Natural killer cell (primary cell): Measurements from ENCODE around the gene GRID2. TPM values are rescaled to one million over a fixed set of nuclear protein-coding genes. Genes with fewer than 3 reads are reported as not detected.

ENCODE experiments used
- ATAC-seq, 3 donors: fragments of 150-1000 bp in 2 of 3; fragments of 200-7000 bp in 1 of 3; cut with Tn5 transposase; 1 replicate in 1 of 3; 2 replicates in 2 of 3; pipeline ENCODE4 v1.10.0; 2021; ENCODE audit warnings: mild to moderate bottlenecking in 2 of 3, moderate library complexity in 2 of 3
- DNase-seq, 2 donors: peaks; one replicate each; pipeline versions ENCODE4 v3.0.0 to v3.0.0-alpha.2; 2013 to 2021; ENCODE audit warnings: mixed read lengths in 1 of 2
- H3K27ac ChIP-seq: one replicate; pipeline ENCODE4 v1.5.1; 2013; ENCODE audit warnings: mild to moderate bottlenecking, low read length
- H3K27me3 ChIP-seq: one replicate; pipeline ENCODE4 v1.6.1; 2013; ENCODE audit warnings: low read length; ENCODE audit not compliant: control insufficient read depth, insufficient read depth
- H3K36me3 ChIP-seq: one replicate; pipeline ENCODE4 v1.6.1; 2013; ENCODE audit warnings: low read length; ENCODE audit not compliant: control insufficient read depth, insufficient read depth
- H3K4me1 ChIP-seq: one replicate; pipeline ENCODE4 v1.6.1; 2013; ENCODE audit warnings: low read length; ENCODE audit not compliant: control insufficient read depth, insufficient read depth
- H3K4me3 ChIP-seq: one replicate; pipeline ENCODE4 v1.5.1; 2013; ENCODE audit warnings: low read length
- H3K9me3 ChIP-seq: one replicate; pipeline ENCODE4 v1.6.1; 2013; ENCODE audit warnings: low read length; ENCODE audit not compliant: control insufficient read depth, insufficient read depth
- H3K27ac Mint-ChIP-seq, 2 donors: one replicate each; pipeline ENCODE4 v1.8.0; 2022; ENCODE audit warnings: mild to moderate bottlenecking in 2 of 2, mixed read lengths in 2 of 2, moderate library complexity in 1 of 2
- H3K27me3 Mint-ChIP-seq, 2 donors: one replicate each; pipeline ENCODE4 v1.8.0; 2022; ENCODE audit warnings: low read depth in 2 of 2, mixed read lengths in 2 of 2
- H3K36me3 Mint-ChIP-seq: one replicate; pipeline ENCODE4 v1.8.0; 2022; ENCODE audit warnings: mixed read lengths
- H3K4me1 Mint-ChIP-seq, 2 donors: one replicate each; pipeline ENCODE4 v1.8.0; 2022; ENCODE audit warnings: mixed read lengths in 2 of 2
- H3K4me3 Mint-ChIP-seq: one replicate; pipeline ENCODE4 v1.8.0; 2022; ENCODE audit warnings: mild to moderate bottlenecking, moderate library complexity, mixed read lengths
- H3K9me3 Mint-ChIP-seq, 2 donors: one replicate each; pipeline ENCODE4 v1.8.0; 2022; ENCODE audit warnings: mixed read lengths in 2 of 2
- CTCF ChIP-seq: fragments of 200-600 bp; IDR thresholded peaks from one replicate; pipeline ENCODE4 v1.8.0; 2022; ENCODE audit warnings: antibody characterized with exemption
- WGBS: methylation state at CpG from one replicate; pipeline ENCODE4 v1.1.7; 2013; ENCODE audit warnings: missing lambda C conversion rate; ENCODE audit not compliant: insufficient coverage; 5-methylcytosine and 5-hydroxymethylcytosine counted together
- intact Hi-C: fragments of 100-400 bp; cut with micrococcal nuclease; formaldehyde crosslinking; loops from one replicate; pipeline ENCODE4 v1.14.2; 2022
- total RNA-seq, 4 donors: library from RNA; stranded (reverse); fragments of 120-200 nt in 1 of 4; gene quantifications; one replicate each; pipeline versions ENCODE4 v1.2.3 to v1.2.4, GENCODE V29; 2013 to 2022

The GRID2 gene
- total RNA-seq, 3 donors from 2014 or later (not counting 1 experiment from before 2014, with no cell fraction given) = not detected

- Histone ChIP-seq H3K27ac (no peak overlapping the region), H3K4me3 (no peak overlapping the region), H3K4me1 (no peaks in the 10 kb centered on the region), H3K9me3 (no peaks in the 10 kb centered on the region), H3K36me3 (no peaks in the 10 kb centered on the region), H3K27me3 (no peaks in the 10 kb centered on the region)
- DNase-seq (no peak), ATAC-seq (no peak)
- Mint-ChIP-seq H3K36me3 (no peaks in the 10 kb centered on the region), H3K9me3 (peaks cover 3 to 4% of the 10 kb centered on the region in 2 donors), H3K4me3 (no peak overlapping the region), H3K4me1 (no peaks in the 10 kb centered on the region), H3K27me3 (no peaks in the 10 kb centered on the region), H3K27ac (no peak overlapping the region)
- no peak for TF ChIP-seq CTCF
- intact Hi-C loops = no loop called here
- WGBS = 95% methylated on average over 4 of the region's 4 CpGs
Observed at GRCh38 chr4:93203708-93204107, 899.9 kb downstream of the GRID2 start.

- intact Hi-C loops = no loop called here
- DNase-seq (no peak), ATAC-seq (no peak)
- H3K27me3 ChIP-seq = no peaks in the 10 kb centered on the region
- Mint-ChIP-seq H3K9me3 (peaks cover 13% of the 10 kb centered on the region in 2 donors), H3K27me3 (no peaks in the 10 kb centered on the region), H3K4me3 (no peak overlapping the region), H3K36me3 (no peaks in the 10 kb centered on the region), H3K27ac (no peak overlapping the region), H3K4me1 (no peaks in the 10 kb centered on the region)
- 94% methylated on average over 3 of the region's 3 CpGs for WGBS
- no peaks in the 10 kb centered on the region for H3K4me1 ChIP-seq
- H3K27ac ChIP-seq = no peak overlapping the region
- H3K4me3 ChIP-seq = no peak overlapping the region
- no peaks in the 10 kb centered on the region for H3K36me3 ChIP-seq
- no peak for TF ChIP-seq CTCF
- no peaks in the 10 kb centered on the region for H3K9me3 ChIP-seq
Observed at GRCh38 chr4:93212250-93212649, 908.5 kb downstream of the GRID2 start.

GRCh38 chr4:93216646-93217045 is 912.9 kb downstream of the GRID2 start:
- DNase-seq (no peak), ATAC-seq (no peak)
- no peak for TF ChIP-seq CTCF
- H3K4me3 ChIP-seq = no peak overlapping the region
- H3K27ac Mint-ChIP-seq = no peak overlapping the region
- no peaks in the 10 kb centered on the region for H3K36me3 ChIP-seq
- H3K36me3 Mint-ChIP-seq = no peaks in the 10 kb centered on the region
- no peak overlapping the region for H3K27ac ChIP-seq
- 88% methylated on average over 7 of the region's 8 CpGs for WGBS
- H3K4me1 ChIP-seq = no peaks in the 10 kb centered on the region
- no peak overlapping the region for H3K4me3 Mint-ChIP-seq
- no peaks in the 10 kb centered on the region for H3K4me1 Mint-ChIP-seq
- peaks cover 9 to 21% of the 10 kb centered on the region in 2 donors for H3K9me3 Mint-ChIP-seq
- H3K27me3 Mint-ChIP-seq = no peaks in the 10 kb centered on the region
- no peaks in the 10 kb centered on the region for H3K9me3 ChIP-seq
- H3K27me3 ChIP-seq = no peaks in the 10 kb centered on the region
- intact Hi-C loops = no loop called here

- no peak for ATAC-seq
- Histone ChIP-seq H3K4me1 (no peaks in the 10 kb centered on the region), H3K27me3 (no peaks in the 10 kb centered on the region), H3K9me3 (no peaks in the 10 kb centered on the region), H3K4me3 (no peak overlapping the region), H3K27ac (no peak overlapping the region), H3K36me3 (no peaks in the 10 kb centered on the region)
- peaks cover 11 to 23% of the 10 kb centered on the region in 2 donors for H3K9me3 Mint-ChIP-seq
- no peak for TF ChIP-seq CTCF
- H3K4me3 Mint-ChIP-seq = no peak overlapping the region
- no peaks in the 10 kb centered on the region for H3K27me3 Mint-ChIP-seq
- no peaks in the 10 kb centered on the region for H3K4me1 Mint-ChIP-seq
- H3K27ac Mint-ChIP-seq = no peak overlapping the region
- no peak for DNase-seq
- intact Hi-C loops = no loop called here
- 84% methylated on average over 2 of the region's 2 CpGs for WGBS
- no peaks in the 10 kb centered on the region for H3K36me3 Mint-ChIP-seq
Observed at GRCh38 chr4:93217431-93217830, 913.7 kb downstream of the GRID2 start.
